ENCODE data around the gene WNT7B.

GRCh38 chr22:45972091-45972888, 4.7 kb downstream of the WNT7B start:
- TF ChIP-seq CTCF (IDR thresholded peaks at IDR 0.05) (no peak), POLR2A (IDR thresholded peaks at IDR 0.05) (no peak)

Data from Peyer's patch (tissue), 4 donors.